HCT116 (cell line): Measurements from ENCODE around the gene CFAP61. TPM values are rescaled to one million over a fixed set of nuclear protein-coding genes. Genes with fewer than 3 reads are reported as not detected.

Source experiments
- ATAC-seq: fragments of 200-7000 bp; cut with Tn5 transposase; 2 replicates; pipeline ENCODE4 v1.9.1; 2020; ENCODE audit warnings: mild to moderate bottlenecking, moderate library complexity
- BruUV-seq: library from RNA; stranded (reverse); fragments of 400-500 nt; replicated peaks from 2 replicates; lab custom pipeline; 2021; lab: Mats Ljungman, UMichigan
- CTCF ChIA-PET: fragments of 300-600 bp; sonication (Branson Sonifier 250); formaldehyde crosslinking; loops from one replicate; lab custom pipeline; 2021; ENCODE audit warnings: antibody characterized with exemption; lab: Charles Lee
- POLR2A ChIA-PET: fragments of 300-600, 350-600 bp; sonication (Branson Sonifier 250); formaldehyde crosslinking; loops from one replicate; lab custom pipeline; 2021; ENCODE audit warnings: antibody characterized with exemption; lab: Charles Lee
- RAD21 ChIA-PET, 2 experiments: fragments of 300-600 bp; sonication (Branson Sonifier 250); formaldehyde crosslinking; loops; one replicate each; lab custom pipeline; 2023; ENCODE audit warnings: low total read pairs in 2 of 2; ENCODE audit not compliant: uncharacterized antibody in 2 of 2, unreplicated experiment in 2 of 2, low non-redundant PET in 1 of 2; lab: Charles Lee
- DNase-seq: peaks from one replicate; pipeline ENCODE4 v3.0.0-alpha.2; 2010; ENCODE audit warnings: low read depth, low spot score
- H2AFZ ChIP-seq: fragments of 200-600 bp; shearing (Covaris generic), sonication (generic); 2 replicates; pipeline ENCODE4 v1.6.1; 2017; ENCODE audit warnings: low read depth, mixed run types, mixed read lengths, antibody characterized with exemption, low read length; ENCODE audit not compliant: poor library complexity, severe bottlenecking
- H3K27ac ChIP-seq: 2 replicates; pipeline ENCODE4 v1.5.1; 2012; ENCODE audit warnings: low read depth, low read length
- H3K27me3 ChIP-seq: fragments of 200-600 bp; sonication (generic); 2 replicates; pipeline ENCODE4 v1.6.1; 2016; ENCODE audit warnings: mixed run types, low read length, mixed read lengths; ENCODE audit not compliant: insufficient read depth
- H3K36me3 ChIP-seq, 2 experiments: fragments of 200-500 bp in 1 of 2; fragments of 200-600 bp in 1 of 2; sonication (Bioruptor generic) in 1 of 2; sonication (generic) in 1 of 2; 2 replicates each; pipeline versions ENCODE4 v1.5.1 to v1.6.1; 2014 to 2016; ENCODE audit warnings: low read length in 2 of 2, inconsistent platforms in 1 of 2, mixed read lengths in 1 of 2, mixed run types in 1 of 2; ENCODE audit not compliant: insufficient read depth in 2 of 2, control insufficient read depth in 1 of 2
- H3K4me1 ChIP-seq, 2 experiments: fragments of 200-600 bp in 1 of 2; sonication (generic) in 1 of 2; 2 replicates each; pipeline versions ENCODE4 v1.5.1 to v1.6.1; 2012 to 2017; ENCODE audit warnings: low read length in 2 of 2, inconsistent platforms in 1 of 2, mild to moderate bottlenecking in 1 of 2, mixed read lengths in 1 of 2, mixed run types in 1 of 2, moderate library complexity in 1 of 2; ENCODE audit not compliant: insufficient read depth in 2 of 2, control insufficient read depth in 1 of 2
- H3K4me2 ChIP-seq: fragments of 200-600 bp; sonication (generic); 2 replicates; pipeline ENCODE4 v1.6.1; 2017; ENCODE audit warnings: mixed run types, low read length, mixed read lengths
- H3K4me3 ChIP-seq, 2 experiments: fragments of 200-600 bp in 1 of 2; sonication (generic) in 1 of 2; replicated peaks in 1 of 2; 2 replicates each; pipeline ENCODE4 v1.5.1; 2011 to 2016; ENCODE audit warnings: low read length in 2 of 2, control low read depth in 1 of 2, low read depth in 1 of 2, mild to moderate bottlenecking in 1 of 2, mixed read lengths in 1 of 2, mixed run types in 1 of 2
- H3K79me2 ChIP-seq: fragments of 200-600 bp; sonication (generic); 2 replicates; pipeline ENCODE4 v1.6.1; 2017; ENCODE audit warnings: mild to moderate bottlenecking, mixed run types, low read length, moderate library complexity, mixed read lengths; ENCODE audit not compliant: insufficient read depth
- H3K9ac ChIP-seq: fragments of 200-600 bp; sonication (generic); 2 replicates; pipeline ENCODE4 v1.6.1; 2016; ENCODE audit warnings: low read length, mixed read lengths
- H3K9me2 ChIP-seq: fragments of 200-600 bp; sonication (generic), shearing (Covaris generic); 2 replicates; pipeline ENCODE4 v1.6.1; 2017; ENCODE audit warnings: mixed run types, mild to moderate bottlenecking, moderate library complexity; ENCODE audit not compliant: insufficient read depth
- H3K9me3 ChIP-seq, 2 experiments: fragments of 200-500 bp in 1 of 2; fragments of 200-600 bp in 1 of 2; sonication (Bioruptor generic) in 1 of 2; sonication (generic) in 1 of 2; 2 replicates each; pipeline ENCODE4 v1.6.1; 2014 to 2017; ENCODE audit warnings: low read length in 2 of 2, mixed read lengths in 2 of 2, inconsistent platforms in 1 of 2, low read depth in 1 of 2, mild to moderate bottlenecking in 1 of 2, mixed run types in 1 of 2, moderate library complexity in 1 of 2; ENCODE audit not compliant: control insufficient read depth in 1 of 2, insufficient read depth in 1 of 2
- H4K20me1 ChIP-seq: fragments of 200-600 bp; sonication (generic), shearing (Covaris generic); 2 replicates; pipeline ENCODE4 v1.6.1; 2017; ENCODE audit warnings: mixed run types, mild to moderate bottlenecking, moderate library complexity; ENCODE audit not compliant: insufficient read depth
- CBX3 ChIP-seq: IDR thresholded peaks from 2 replicates; pipeline ENCODE4 v1.6.1; 2012; ENCODE audit warnings: low read depth
- CEBPB ChIP-seq: IDR thresholded peaks from 2 replicates; pipeline ENCODE4 v1.6.1; 2012; ENCODE audit warnings: low read depth
- EZH2phosphoT487 ChIP-seq: fragments of 200-600 bp; IDR thresholded peaks from 2 replicates; pipeline ENCODE4 v1.6.1; 2018; ENCODE audit warnings: antibody characterized with exemption, borderline replicate concordance
- FOSL1 ChIP-seq: IDR thresholded peaks from 2 replicates; pipeline ENCODE4 v1.6.1; 2012; ENCODE audit warnings: low read depth
- JUND ChIP-seq: IDR thresholded peaks from 2 replicates; pipeline ENCODE4 v1.6.1; 2012
- MAX ChIP-seq: IDR thresholded peaks from 2 replicates; pipeline ENCODE4 v1.6.1; 2012
- POLR2A ChIP-seq: IDR thresholded peaks from 2 replicates; pipeline ENCODE4 v1.7.0; 2011; ENCODE audit warnings: borderline replicate concordance; ENCODE audit not compliant: insufficient read depth, insufficient read length; ENCODE audit errors: extremely low read depth
- POLR2AphosphoS5 ChIP-seq: IDR thresholded peaks from 2 replicates; pipeline ENCODE4 v1.6.1; 2011; ENCODE audit warnings: mild to moderate bottlenecking, low read depth, low read length, moderate library complexity
- RAD21 ChIP-seq: IDR thresholded peaks from 2 replicates; pipeline ENCODE4 v1.6.1; 2012; ENCODE audit warnings: low read depth, mild to moderate bottlenecking
- SIN3A ChIP-seq: IDR thresholded peaks from 2 replicates; pipeline ENCODE4 v1.6.1; 2012; ENCODE audit warnings: low read depth
- SP1 ChIP-seq: IDR thresholded peaks from 2 replicates; pipeline ENCODE4 v1.6.1; 2012; ENCODE audit warnings: low read depth
- SRF ChIP-seq: IDR thresholded peaks from 2 replicates; pipeline ENCODE4 v1.6.1; 2012; ENCODE audit warnings: low read depth
- TCF7L2 ChIP-seq: IDR thresholded peaks from 2 replicates; pipeline ENCODE4 v1.7.0; 2011; ENCODE audit warnings: borderline replicate concordance, inconsistent platforms; ENCODE audit not compliant: insufficient read depth, insufficient read length; ENCODE audit errors: extremely low read depth
- ZBTB33 ChIP-seq: IDR thresholded peaks from 2 replicates; pipeline ENCODE4 v1.6.1; 2011; ENCODE audit warnings: mild to moderate bottlenecking, low read length, moderate library complexity; ENCODE audit not compliant: insufficient replicate concordance; ENCODE audit errors: extremely low read depth
- ZNF274 ChIP-seq: fragments of 200-500 bp; sonication (Bioruptor generic); IDR thresholded peaks from 2 replicates; pipeline ENCODE4 v1.6.1; 2014; ENCODE audit warnings: mild to moderate bottlenecking, low read depth, low read length, inconsistent platforms
- intact Hi-C: fragments of 100-400 bp; cut with micrococcal nuclease; formaldehyde crosslinking; loops from 2 replicates; pipeline ENCODE4 v1.10.0; 2022
- total RNA-seq: library from RNA; stranded (reverse); gene quantifications from one replicate; pipeline ENCODE4 v1.2.1, GENCODE V29; 2021; ENCODE audit not compliant: unreplicated experiment
- TF ChIP-seq, protein P1 (sequence below): IDR thresholded peaks from 2 replicates; pipeline ENCODE4 v1.6.1; 2012
- TF ChIP-seq, protein P2 (sequence below): IDR thresholded peaks from 2 replicates; pipeline ENCODE4 v1.6.1; 2012; ENCODE audit warnings: low read depth

Gene CFAP61
- total RNA-seq, 1 experiment from 2014 or later = 1.7 TPM

DNA sequence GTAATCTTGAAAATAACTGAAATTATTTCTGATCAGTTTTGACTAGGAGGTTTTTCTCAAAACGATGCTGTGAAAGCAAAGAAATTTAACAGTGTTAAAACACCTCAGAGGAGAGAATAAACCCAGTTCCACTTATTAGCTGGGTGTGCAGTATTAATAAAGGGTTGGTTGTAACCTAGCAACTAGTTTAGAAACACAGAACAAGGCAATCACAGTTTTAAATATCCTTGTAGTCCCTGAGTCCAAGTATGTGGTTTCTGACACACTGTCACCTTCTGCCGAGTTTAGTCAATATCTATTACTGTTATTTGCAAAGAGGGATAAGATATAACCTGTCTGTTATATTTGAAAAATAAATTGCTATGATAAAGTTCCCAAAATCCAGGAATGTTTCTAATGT lies 245.4 kb downstream of the CFAP61 start (continued):
- TF ChIP-seq SIN3A = no peak
- TF ChIP-seq JUND = no peak
- no peak for TF ChIP-seq MAX
- TF ChIP-seq SRF = no peak
- TF ChIP-seq SP1 = no peak
- no peak for TF ChIP-seq POLR2A
- no peak for TF ChIP-seq ZBTB33
- TF ChIP-seq RAD21 = no peak

DNA sequence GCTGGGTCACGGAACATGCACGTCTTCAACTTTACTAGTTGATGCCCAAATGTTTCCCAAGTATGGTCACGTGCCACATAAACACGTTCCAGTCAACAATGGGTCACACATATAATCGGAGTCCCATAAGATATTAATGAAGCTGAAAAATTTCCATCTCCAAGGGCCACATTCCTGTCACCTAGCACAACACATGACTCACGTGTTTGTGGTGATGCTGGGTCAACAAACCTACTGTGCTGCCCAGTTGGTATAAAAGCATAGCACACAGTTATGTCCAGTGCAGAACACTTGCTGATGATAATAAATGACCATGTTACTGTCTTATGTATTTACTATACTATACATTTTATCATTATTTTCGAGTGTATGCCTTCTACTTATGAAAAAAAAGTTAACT lies 247.6 kb downstream of the CFAP61 start:
- H3K4me2 ChIP-seq = no peak overlapping the region
- H3K9me2 ChIP-seq = no peaks in the 10 kb centered on the region
- no peak overlapping the region for H3K4me3 ChIP-seq
- no peaks in the 10 kb centered on the region for H4K20me1 ChIP-seq
- H3K27ac ChIP-seq = no peak overlapping the region
- ChIA-PET POLR2A (no interaction called here), RAD21 (no interaction called here), CTCF (no interaction called here)
- H3K36me3 ChIP-seq = no peaks in the 10 kb centered on the region
- no peaks in the 10 kb centered on the region for H3K9me3 ChIP-seq
- H3K9ac ChIP-seq = no peak overlapping the region
- DNase-seq = no peak
- no peak overlapping the region for H2AFZ ChIP-seq
- no peaks in the 10 kb centered on the region for H3K4me1 ChIP-seq
- intact Hi-C loops = no loop called here
- no peaks in the 10 kb centered on the region for H3K27me3 ChIP-seq
- no TSS peak for BruUV-seq
- no peak for ATAC-seq
- H3K79me2 ChIP-seq = no peaks in the 10 kb centered on the region
- TF ChIP-seq, protein P1, sequence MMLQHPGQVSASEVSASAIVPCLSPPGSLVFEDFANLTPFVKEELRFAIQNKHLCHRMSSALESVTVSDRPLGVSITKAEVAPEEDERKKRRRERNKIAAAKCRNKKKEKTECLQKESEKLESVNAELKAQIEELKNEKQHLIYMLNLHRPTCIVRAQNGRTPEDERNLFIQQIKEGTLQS = no peak
- TF ChIP-seq POLR2AphosphoS5 (no peak), FOSL1 (no peak), CEBPB (no peak), TCF7L2 (no peak), EZH2phosphoT487 (no peak), MAX (no peak), JUND (no peak), ZNF274 (no peak), SRF (no peak), ZBTB33 (no peak), SP1 (no peak), SIN3A (no peak), CBX3 (no peak)
- TF ChIP-seq, protein P2, sequence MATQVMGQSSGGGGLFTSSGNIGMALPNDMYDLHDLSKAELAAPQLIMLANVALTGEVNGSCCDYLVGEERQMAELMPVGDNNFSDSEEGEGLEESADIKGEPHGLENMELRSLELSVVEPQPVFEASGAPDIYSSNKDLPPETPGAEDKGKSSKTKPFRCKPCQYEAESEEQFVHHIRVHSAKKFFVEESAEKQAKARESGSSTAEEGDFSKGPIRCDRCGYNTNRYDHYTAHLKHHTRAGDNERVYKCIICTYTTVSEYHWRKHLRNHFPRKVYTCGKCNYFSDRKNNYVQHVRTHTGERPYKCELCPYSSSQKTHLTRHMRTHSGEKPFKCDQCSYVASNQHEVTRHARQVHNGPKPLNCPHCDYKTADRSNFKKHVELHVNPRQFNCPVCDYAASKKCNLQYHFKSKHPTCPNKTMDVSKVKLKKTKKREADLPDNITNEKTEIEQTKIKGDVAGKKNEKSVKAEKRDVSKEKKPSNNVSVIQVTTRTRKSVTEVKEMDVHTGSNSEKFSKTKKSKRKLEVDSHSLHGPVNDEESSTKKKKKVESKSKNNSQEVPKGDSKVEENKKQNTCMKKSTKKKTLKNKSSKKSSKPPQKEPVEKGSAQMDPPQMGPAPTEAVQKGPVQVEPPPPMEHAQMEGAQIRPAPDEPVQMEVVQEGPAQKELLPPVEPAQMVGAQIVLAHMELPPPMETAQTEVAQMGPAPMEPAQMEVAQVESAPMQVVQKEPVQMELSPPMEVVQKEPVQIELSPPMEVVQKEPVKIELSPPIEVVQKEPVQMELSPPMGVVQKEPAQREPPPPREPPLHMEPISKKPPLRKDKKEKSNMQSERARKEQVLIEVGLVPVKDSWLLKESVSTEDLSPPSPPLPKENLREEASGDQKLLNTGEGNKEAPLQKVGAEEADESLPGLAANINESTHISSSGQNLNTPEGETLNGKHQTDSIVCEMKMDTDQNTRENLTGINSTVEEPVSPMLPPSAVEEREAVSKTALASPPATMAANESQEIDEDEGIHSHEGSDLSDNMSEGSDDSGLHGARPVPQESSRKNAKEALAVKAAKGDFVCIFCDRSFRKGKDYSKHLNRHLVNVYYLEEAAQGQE = no peak
